Transverse colon (tissue), 4 donors: ENCODE data around the gene MGME1.

Experiments used
- CTCF ChIP-seq, 5 experiments: fragments of 200-600 bp in 3 of 5; fragments of 450-650 bp in 2 of 5; sonication (generic) in 3 of 5; IDR thresholded peaks; 1 replicate in 2 of 5; 2 replicates in 3 of 5; pipeline ENCODE4 v1.5.1; 2016 to 2017; ENCODE audit warnings: antibody characterized with exemption in 5 of 5, inconsistent platforms in 3 of 5, mild to moderate bottlenecking in 2 of 5, moderate library complexity in 1 of 5
- EP300 ChIP-seq: sonication (generic); formaldehyde crosslinking; IDR thresholded peaks from one replicate; pipeline ENCODE4 v1.6.1; 2017; ENCODE audit warnings: antibody characterized with exemption, low read depth
- POLR2A ChIP-seq: fragments of 450-650 bp; IDR thresholded peaks from one replicate; pipeline ENCODE4 v1.6.1; 2016; ENCODE audit warnings: antibody characterized with exemption, mild to moderate bottlenecking, moderate library complexity
- POLR2AphosphoS5 ChIP-seq, 3 donors: sonication (generic); formaldehyde crosslinking; IDR thresholded peaks; one replicate each; pipeline ENCODE4 v1.6.1; 2016; ENCODE audit warnings: antibody characterized with exemption in 3 of 3

DNA sequence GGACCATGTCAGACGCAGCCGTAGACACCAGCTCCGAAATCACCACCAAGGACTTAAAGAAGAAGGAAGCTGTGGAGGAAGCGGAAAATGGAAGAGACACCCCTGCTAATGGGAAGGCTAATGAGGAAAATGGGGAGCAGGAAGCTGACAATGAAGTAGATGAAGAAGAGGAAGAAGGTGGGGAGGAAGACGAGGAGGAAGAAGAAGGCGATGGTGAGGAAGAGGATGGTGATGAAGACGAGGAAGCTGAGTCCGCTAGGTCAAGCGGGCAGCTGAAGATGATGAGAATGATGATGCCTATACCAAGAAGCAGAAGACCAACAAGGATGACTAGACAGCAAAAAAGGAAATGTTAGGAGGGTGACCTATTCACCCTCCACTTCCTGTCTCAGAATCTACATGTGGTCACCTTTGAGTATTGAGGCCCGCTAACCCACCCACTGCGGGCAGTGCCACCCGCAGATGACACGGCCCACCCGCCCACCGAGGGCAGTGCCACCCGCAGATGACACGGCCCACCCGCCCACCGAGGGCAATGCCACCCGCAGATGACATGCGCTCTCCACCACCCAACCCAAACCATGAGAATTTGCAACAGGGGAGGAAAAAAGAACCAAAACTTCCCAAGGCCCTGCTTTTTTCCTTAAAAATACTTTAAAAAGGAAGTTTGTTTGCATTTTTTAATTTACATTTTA, 43.3 kb downstream of the MGME1 start:
- TF ChIP-seq POLR2A (no peak), CTCF (IDR thresholded peaks at IDR 0.05) (no peak), EP300 (no peak), POLR2AphosphoS5 (IDR thresholded peaks at IDR 0.05) (no peak)
